Measurements from ENCODE around the gene BUB1B.

The BUB1B gene

DNA sequence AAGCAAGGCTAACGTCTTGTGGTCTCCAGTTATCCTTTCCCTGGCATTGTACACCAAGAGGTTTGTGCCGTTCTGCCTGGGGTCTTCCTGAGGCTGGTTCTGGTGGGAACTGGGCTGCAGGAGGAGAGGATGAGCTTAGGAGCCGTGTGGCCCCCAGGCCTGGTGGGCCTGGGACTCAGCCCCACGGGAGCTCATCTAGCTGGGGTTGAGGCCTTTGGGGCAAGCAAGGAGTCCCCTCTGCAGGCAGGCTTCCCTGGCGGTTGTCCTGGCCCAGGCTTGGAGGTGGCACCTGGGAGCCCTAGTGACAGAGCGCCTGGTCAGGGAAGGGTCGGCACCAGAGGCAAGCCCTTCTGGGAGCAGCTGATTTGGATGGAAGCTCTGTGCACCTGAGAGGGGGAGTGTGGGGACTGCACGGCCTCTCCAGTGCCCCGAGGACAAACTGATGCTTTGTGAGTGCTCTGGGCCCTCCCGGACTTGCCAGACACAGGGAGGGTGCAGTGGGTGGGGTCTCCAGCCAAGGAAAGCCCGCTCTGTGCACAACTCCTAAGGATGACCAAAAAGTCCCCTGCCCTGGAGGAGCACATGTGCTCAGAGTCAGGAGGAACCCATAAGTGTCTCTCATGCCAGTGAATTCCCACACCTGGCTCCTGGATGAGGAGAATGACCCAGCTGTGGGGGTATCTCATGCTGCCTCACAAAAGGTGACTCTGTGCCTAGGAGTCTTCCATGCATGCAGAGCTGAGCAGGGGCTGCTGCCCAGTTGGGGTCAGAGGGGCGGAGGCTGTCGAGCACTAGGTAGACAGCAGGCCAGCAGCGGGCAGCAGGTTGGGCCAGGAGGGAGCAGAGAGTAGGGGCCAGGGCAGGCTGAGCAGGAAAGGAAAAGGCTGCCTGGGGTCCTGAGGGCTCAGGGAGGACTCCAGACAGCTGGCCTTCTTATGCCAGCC lies 80.7 kb downstream of the BUB1B start:
- DNase-seq, result no peak

DNA sequence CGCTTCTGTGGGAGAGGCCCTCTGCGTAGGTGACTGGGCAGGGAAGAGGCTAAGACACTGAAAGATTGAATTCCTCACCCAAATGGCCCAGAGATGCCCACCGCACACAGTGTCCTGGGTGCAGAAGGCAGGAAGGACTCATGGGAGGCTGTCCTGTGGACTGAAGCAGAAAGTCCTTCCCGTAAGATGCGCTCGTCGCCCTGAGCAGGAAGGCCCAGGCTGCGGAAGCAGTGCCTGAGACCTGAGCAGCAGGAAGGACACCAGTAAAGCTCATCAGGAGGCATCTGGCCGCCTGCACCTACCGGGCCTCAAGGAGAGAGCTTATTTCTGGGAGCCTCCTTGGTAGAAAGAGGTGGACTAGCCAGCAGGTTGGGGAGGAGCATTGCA lies 81.3 kb downstream of the BUB1B start:
- DNase-seq, result no peak

DNA sequence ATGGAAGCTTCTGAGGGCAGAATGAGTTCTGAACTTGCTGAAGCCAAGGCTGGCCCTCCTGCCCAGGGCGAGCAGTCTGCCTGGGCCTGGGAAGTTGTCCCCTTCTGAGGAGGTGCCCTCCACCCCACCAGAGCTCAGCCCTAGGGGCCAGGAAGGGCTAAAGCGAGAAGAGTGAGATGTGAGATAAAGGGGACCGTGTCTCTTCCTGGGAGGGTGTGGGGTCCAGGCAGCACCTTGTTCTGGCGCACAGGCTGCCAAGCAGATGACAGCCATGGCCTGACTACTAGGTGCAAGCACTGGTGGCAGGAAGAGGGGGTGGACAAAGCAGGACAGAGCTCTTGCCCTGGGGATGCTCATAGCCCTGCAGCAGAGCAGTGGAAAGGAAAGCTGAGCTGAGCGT lies 81.7 kb downstream of the BUB1B start:
- DNase-seq, result no peak

DNA sequence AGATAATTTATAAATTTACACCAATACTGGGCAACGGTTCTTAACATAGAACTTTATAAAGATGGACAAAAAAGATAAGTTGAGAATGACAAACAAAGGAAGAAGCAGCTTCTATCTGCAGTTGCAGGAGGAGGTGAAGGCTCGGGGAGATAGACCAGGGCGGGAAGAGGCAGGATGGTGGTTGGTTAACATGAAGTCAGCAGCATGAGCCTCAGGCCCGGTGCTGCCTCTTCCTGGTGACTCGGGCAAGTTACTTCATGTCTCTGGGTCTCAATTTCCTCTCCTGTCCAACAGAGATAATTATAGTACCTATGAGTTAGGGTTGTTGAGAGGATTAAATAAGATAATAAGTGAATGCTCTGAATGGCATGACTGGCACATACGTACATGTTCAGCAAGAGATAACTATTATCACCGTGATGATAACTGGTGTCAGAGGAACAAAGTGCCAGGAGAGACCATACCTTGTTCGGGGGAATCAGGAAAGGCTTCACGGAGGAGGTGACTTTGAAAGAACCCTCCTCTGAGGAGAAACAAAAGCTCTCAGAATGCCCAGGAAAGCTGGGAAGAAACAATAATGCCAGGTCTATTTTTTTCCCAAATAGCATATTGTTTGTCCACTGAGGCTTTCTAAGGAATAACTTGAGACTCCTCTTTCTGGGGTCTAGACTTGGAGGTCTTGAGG lies 82.4 kb downstream of the BUB1B start:
- DNase-seq, result no peak

DNA sequence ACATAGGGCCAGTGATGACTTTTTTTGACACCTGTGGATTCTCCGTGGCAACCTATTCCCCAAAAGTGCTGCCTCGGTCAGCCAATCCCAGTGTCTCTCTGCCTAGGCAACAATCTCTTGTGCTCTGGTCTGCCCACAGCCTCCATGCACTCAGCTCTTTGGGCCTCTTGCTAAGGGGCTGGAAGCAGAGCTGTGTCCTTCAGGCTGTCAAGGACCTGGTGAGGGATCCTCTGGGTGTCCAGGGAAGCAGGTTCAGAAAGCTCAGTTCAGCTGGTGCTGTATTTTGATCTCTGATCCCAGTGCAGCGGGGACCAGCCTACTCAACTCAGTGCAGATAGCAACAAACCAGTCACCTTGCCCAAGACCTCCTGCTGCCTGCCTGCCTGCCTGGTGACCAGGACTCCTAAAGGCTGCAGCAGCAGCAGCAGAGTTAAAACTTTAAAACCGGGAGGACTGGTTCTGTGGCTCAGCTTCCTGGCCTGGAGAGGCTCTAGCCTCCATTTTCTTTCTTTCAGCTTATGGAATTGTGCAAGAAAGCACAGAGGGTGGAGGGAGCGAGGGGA lies 84.2 kb downstream of the BUB1B start:
- DNase-seq, result no peak

DNA sequence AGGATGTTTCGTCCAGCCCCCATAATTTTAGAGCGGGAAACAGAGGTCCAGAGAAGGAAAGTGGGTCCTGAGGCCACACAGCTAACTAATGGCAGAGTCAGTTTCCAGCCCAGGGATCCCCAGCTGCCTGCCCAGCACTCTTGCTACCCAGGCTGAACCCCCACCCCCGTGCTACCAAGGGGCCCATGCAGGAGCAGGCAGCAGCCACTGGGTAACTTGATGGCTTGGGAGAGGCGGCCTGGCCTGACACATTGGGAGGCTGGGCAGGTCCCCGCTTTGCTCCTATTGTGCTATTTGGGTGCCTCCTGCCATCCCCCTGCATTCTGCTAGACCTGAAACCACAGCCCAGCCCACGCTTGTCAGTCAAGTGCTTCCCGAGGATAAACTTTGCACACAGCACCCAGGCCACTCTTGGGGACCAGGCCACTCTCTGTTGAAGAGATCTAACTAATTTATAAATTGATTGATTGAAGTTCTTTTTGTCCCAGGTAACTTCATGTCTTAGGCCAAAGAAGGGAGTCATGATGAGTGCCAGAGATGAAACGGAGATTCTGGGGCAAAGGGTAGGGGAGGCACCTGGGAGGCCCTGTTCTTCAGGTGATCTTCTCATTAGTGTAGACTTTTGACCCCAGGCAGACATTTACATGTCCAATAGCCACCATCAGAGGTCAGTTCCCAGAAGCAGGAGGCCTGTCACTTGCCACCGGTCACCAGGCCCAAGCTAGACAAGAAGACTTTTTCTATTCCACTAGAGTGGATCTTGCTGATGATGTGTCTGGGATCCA lies 85.0 kb downstream of the BUB1B start:
- DNase-seq, result no peak

DNA sequence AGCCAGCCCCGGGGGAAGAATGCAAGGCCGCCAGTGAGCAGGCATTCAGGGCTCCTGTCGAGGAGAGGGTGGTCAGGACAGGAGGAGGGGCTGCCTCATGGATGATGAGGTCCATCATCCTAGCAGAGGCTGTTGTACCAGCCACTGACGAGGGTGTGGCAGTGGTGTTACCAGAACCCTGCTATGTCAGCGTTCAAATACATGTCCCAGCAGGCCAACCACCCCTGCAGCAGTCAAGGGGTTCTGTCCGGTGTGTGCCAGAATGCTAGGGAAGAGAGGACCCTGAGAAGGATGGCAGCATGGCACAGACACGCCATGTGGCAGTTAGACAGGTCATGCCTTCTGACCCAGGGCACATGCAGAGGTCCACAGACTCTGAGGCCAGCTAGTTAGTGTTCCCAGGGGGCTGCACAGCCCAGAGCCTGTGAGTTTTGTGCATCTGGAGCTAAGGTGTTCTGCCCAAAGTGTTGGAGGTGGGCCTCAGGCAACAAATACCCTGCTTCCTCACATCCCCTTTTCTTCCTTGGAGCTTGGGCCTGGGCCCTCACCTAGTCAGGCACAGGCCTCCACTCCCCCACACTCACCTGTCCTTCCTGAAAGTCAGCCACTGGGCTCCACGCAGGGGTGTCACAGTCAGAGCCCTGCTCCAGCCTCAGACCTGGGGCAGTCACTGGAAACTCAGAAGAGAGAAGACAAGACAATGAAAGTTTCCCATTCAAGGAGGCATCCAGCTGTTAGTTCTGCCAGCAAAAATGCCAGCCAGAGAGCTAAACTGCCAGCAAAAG lies 85.8 kb downstream of the BUB1B start:
- DNase-seq, result no peak

DNA sequence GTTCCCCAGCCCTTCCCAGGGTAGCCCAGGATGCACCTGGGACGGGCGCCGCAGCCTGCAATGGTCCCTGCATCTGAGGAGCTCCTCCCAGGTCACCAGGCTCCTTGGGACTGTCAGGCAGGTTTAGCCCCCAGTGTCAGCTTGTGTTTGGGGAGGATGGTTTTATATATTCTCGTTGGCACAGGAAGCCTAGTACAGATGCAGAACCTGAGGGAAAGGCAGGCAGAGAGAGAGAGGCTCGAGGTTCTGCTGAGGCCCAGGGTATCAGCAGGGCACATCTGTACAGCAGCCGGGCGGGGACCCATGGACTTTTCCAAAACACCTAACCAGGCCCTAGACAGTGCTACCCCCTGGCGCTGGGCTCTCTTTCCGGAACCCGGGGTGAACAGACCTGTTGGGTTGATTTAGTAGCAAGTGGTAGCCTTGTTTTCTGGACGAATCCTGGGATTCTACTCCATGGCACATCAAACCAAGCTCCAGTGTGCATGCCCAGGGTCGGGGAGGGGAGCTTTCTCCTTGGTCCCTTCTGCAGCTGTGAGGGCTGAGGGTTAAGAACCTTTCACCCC lies 86.6 kb downstream of the BUB1B start:
- no peak for DNase-seq

DNA sequence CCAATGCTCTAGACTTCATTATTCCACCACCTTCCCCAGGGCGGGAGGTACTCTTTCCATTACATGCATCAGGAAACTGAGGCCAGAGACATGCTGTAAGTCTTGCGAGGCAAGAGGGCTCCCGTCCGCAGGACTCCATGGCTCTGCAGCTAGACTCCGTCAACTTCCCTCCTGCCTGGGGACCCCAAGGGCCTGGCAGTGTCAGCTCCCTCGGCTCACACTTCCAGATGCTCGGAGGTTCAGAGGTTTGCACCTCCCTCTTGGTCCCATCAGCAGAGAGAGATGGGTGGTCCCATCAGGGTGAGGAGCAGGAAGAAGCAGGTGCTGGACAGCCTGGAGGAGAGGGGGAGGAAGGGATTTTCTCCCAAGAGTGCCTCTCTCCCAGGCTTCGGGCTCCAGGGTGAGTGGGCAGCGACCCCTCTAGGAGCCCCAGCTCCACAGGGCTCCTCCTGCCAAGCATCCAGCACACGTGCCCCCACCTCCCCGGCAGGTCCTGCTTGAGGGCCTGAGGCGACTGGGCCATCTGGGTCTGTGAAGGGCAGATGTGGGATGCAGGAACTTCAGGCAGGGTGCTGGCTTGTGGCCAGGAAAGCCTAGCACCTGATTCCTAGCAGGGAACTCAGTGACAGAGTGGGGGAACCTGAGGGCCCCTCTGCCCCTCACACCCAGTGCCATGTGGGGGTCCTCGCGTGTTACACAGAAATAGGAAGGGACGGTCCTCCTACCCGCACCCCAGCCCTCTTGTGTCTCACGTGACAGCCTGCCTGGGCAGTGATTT lies 87.3 kb downstream of the BUB1B start:
- no peak for DNase-seq

DNA sequence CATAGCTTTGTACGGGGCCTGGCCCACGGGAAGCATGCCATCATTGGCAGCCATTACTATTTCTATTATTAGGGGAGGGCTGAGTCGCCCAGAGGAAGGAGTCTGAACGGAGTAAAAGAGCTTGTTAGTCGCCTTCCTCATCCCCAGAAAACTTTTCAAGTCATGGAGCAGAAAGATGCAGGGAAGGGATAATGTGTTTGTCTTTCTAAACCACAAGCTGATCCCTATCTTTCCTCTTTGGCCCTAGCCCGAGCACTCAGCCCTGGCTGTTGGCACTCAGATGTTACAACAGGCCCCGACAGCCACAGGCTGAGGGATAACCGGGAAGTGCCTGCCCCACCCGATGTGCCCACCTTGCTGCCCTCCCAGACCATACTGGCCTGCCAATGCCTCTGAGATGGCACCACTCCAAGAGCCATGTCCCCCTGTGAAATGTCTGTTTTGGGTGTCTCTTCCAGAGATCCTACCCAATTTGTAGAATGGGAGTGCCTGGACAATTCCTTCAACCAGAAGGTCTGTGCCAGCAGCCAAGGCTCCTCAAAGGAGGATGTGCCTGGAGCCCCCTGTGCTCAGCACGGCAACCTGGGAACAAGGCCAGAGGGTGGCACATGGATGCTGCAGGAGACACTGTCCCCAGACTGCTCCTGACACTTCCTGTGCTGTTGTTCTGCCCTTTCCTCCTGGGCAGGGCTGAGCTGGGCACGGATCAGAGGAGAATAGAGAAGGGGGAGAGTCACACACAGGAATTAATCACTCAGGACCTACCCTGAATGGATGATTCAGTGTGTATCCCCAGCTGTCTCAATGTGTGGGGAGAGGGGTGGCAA lies 88.8 kb downstream of the BUB1B start:
- DNase-seq, result no peak

DNA sequence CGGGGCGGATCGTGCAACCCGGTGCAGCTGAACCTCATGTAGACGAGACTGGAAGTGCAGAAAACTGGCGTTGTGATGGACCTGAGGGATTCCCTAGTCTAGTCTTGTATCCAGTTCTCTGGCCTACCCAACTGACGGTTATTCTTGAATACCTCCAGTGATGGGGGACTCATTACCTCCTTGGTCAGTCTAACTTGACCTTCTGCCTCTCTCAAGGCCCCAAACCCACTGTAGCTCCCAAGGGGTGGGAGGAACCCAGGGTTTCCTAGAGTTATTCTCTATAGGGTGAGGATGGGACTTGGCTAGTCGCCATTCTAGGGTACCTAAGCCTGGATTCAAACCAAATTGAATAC lies 89.4 kb downstream of the BUB1B start:
- no peak for DNase-seq

DNA sequence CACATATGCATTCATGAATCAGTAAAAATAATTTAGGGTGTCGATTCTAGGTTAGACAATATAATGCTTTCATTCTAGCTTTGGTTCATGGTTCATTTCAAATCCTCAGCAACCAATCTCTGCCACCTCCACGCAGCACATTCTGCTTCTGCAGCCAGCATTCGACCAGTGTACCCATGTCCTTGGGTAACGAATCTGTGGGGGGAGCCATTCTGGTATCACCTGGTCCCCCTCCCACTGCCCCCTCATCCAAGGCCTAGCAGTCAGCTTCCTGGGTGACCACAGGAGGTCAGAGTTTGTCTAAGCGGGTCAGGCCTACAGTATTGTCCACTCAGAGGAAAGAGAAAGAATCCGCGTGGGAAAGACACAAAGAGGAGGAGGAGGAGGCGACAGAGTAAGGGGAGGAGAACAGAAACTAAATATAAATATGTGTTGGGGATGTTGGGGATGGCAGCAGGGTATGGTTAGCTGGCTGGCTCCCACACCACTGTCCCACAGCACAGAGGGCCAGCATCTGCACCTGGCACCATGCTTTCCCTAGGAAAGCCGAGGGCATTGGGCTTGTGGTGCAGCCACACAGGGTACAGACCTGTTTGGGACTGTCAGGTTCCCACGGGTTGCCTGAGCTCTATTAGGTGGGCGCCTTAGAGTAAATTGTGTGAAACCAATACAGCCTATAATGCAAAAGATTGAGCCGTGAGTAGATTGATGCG lies 90.1 kb downstream of the BUB1B start:
- DNase-seq, result no peak

DNA sequence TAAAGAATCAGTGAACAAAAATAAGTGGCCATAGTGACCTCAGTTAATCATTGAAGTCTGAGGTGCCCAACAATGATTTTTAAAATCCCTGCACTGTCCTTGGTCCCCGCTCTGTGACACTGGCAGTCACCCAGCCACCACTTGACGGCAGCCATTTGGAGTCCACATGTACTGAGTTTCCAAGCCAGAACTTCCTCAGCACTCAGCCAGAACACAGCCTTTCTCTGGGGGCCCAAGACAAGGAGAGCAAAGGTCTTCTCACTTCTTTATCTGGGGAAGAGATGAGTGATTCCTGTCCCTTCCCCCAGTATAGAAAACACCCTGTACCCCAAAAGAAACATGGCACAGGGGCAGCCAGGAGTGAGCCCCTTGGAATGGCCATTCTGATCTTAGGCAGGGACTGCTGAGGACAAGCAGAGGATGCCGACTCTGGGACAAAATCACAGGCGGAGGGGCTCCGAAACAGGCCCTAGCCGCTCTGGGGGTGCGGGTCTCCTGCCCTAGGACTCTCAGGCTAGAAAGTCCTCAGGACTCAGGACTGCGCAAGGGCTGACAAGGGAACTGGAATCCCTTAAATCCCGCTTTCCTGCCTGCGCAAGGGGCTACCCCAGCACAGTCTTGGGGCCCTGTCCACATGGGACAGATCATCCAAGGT lies 90.7 kb downstream of the BUB1B start:
- no peak for DNase-seq

DNA sequence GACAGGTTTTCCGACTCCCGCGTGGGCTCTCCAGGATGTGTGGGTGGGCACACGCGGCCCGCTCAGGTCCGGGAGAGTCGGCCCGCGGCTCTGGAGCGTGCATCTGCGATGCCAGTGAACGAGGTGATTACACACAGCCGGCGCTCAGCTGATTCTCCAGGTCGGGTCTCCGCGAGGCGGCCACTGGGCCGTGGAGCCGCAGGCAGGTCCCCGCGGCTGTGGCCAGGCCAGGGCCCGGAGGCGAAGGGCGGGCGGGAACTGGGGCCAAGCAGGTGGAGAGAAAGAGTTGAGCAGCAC lies 91.2 kb downstream of the BUB1B start:
- no peak for DNase-seq

DNA sequence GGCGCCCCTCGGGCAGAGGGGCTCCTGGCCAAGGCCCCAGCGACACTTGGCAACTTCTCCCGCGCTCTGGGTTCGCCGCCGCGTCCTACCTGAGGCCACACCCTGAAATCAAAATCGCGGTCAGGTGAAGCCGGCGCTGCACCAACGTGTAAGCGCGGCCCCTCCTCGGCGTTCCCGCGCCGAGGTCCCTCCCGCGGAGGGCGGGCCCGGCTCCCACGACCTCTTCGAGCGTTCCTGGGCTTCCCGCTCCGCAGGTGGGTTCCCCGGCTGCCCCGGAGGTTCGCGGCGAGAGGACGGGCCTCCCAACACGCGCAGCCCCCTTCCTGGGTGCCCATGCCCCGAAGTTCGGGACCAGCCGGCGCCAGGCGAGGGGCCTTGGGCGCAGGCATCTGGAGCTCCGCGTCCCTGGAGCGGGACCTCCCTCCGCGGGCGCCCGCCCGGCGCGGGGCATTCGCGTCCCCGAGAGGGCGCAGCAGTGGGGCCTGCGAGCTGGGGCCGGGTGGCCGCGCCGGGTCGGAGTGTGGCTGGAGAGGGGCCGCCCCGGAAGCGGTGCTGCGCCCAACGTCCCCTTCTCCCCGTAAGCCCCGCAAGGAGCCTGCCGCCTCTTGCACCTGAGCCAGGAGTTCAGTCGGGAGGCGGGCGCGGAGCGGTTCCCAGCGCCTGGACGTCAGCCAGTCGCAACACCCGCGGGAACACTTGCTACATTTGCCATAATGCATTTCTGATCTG lies 91.7 kb downstream of the BUB1B start:
- DNase-seq, result no peak

DNA sequence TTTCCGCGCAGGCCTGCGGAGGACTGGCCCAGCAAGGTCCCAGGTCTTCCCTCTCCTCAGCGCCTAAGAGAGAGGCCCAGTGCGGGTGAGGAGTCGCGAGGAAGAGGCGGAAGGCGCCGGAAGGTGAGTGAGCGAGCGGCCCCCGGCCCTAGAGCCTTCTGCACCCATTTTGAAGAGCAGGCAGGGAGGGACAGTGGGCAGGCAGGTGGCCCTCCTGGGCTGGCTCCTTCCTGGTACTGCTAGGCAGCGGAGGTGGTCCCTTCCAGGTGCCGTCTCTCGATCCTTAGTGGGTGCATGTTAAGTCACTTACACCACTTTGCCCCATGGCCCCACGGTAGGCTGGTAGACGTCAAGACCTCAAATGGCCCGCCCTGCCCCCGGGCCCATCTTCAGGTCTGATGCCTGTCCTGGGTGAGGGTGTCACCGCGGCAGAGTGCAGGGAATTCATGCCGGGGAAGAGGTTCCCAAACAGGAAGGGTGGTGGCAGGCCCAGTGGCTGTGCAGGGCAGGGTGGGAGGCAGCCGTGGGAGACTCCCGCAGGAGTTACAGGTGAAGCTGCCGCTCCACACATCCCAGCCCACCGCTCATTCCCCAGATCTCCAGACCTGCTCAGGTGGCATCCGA lies 92.4 kb downstream of the BUB1B start:
- DNase-seq, result no peak

DNA sequence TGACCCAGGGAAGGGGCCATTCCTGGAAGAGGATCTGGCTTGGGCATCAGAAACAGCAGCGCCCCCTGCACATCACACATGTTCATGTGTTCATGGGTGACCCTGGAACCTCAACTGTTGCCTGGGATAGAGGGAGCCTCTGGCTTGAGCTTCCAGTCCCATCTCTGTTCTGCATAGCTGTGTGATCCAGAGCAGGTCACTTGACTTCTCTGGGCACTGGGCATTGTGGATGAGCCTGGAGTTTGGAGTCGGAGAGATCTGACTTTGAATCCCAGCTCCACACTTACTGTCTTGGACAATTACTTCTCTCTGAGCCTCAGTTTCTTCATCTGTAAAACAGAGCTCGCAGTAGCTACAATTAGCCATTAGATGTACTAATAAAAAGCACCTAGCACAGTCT lies 93.6 kb downstream of the BUB1B start:
- DNase-seq, result no peak

DNA sequence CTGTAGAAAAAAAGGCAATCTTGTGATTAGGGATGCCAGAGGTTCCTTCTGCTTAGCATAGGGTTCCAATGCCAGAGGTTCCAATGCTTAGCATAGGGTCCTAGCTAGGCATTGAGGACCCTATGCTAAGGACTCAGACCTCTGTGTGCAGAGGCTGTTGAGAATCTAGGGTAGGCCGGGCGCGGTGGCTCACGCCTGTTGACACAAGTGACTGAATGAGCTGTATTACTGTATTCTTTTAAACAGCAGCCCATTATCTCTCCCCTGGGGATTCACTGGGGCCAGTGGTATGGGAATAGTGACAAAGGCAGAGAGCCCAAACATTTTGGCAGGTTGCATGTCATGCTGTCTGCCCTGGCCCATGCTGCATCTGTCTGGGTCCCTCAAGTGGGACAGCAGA lies 94.2 kb downstream of the BUB1B start:
- DNase-seq, result no peak
